Sigmoid colon (tissue), 4 donors: ENCODE data around the gene ARHGAP9.

Source experiments
- POLR2A ChIP-seq, 2 donors: fragments of 450-650 bp; IDR thresholded peaks; one replicate each; pipeline ENCODE4 v1.6.1; 2016; ENCODE audit warnings: antibody characterized with exemption in 2 of 2, mild to moderate bottlenecking in 2 of 2, moderate library complexity in 2 of 2
- POLR2AphosphoS5 ChIP-seq, 4 donors: sonication (generic); formaldehyde crosslinking; IDR thresholded peaks; one replicate each; pipeline ENCODE4 v1.6.1; 2017; ENCODE audit warnings: antibody characterized with exemption in 4 of 4
- TF ChIP-seq, protein P1 (sequence below), 4 experiments: fragments of 450-650 bp in 3 of 4; fragments of 200-600 bp in 1 of 4; IDR thresholded peaks; one replicate each; pipeline ENCODE4 v1.5.1; 2016 to 2019; ENCODE audit warnings: antibody characterized with exemption in 4 of 4, mild to moderate bottlenecking in 3 of 4, moderate library complexity in 2 of 4

DNA sequence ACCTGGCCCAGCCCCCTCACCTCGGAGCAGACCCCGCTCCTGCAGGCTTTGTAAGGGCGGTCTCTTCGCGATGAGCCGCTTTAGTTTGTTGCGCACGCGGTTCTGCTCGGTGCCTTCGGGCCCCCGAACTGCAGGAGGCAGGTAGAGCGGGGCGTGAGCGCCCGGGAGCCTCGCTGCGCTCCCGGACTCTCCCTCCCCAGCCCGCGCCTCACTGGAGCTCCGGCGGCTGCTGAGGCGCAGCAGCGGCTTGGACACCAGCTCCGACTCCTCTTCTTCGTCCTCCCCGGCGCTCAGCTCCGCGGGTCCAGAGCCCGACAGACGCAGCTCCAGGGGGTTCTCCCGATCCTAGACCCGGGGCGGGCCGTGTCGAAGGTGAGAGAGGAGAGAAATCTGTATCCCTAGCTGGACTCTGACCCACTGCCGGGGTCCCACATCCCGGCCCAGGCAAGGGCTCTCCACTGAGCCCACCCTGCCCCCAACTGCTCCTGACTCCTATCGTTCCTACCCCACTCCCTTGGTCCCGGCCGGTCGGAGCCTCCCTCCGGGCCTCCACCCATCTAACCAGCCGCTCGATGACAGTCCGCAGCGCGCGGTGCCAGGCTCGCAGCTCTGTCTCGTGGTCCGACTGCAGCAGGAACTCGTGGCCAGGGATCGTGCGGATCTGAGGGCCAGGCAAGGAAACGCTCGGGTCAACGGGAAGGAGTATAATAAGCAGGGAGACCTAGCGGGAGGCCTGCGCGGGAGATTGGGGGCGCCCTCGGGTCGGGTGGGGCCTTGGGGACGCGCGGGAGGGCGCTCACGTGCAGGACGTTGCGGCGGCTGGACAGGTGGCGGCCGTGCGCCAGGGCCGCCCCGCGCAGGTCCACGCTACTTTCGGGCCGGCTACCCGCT, 4.2 kb downstream of the ARHGAP9 start:
- TF ChIP-seq POLR2A (IDR thresholded peaks at IDR 0.05) (no peak), POLR2AphosphoS5 (IDR thresholded peaks at IDR 0.05) (no peak)
- TF ChIP-seq, protein P1, sequence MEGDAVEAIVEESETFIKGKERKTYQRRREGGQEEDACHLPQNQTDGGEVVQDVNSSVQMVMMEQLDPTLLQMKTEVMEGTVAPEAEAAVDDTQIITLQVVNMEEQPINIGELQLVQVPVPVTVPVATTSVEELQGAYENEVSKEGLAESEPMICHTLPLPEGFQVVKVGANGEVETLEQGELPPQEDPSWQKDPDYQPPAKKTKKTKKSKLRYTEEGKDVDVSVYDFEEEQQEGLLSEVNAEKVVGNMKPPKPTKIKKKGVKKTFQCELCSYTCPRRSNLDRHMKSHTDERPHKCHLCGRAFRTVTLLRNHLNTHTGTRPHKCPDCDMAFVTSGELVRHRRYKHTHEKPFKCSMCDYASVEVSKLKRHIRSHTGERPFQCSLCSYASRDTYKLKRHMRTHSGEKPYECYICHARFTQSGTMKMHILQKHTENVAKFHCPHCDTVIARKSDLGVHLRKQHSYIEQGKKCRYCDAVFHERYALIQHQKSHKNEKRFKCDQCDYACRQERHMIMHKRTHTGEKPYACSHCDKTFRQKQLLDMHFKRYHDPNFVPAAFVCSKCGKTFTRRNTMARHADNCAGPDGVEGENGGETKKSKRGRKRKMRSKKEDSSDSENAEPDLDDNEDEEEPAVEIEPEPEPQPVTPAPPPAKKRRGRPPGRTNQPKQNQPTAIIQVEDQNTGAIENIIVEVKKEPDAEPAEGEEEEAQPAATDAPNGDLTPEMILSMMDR (IDR thresholded peaks at IDR 0.05): no peak
